Vagina (tissue), 2 donors: ENCODE data around the gene POLDIP3.

Experiments
- POLR2AphosphoS5 ChIP-seq, 2 donors: sonication (generic); formaldehyde crosslinking; IDR thresholded peaks; one replicate each; pipeline ENCODE4 v1.9.0; 2017; ENCODE audit warnings: antibody characterized with exemption in 2 of 2, mild to moderate bottlenecking in 2 of 2, low read depth in 1 of 2; ENCODE audit not compliant: insufficient read depth in 1 of 2
- TF ChIP-seq, protein P1 (sequence below), 3 experiments: fragments of 450-650 bp in 2 of 3; fragments of 200-600 bp in 1 of 3; sonication (generic) in 1 of 3; IDR thresholded peaks; one replicate each; pipeline ENCODE4 v1.5.1; 2017 to 2019; ENCODE audit warnings: antibody characterized with exemption in 3 of 3, mild to moderate bottlenecking in 2 of 3, moderate library complexity in 2 of 3

DNA sequence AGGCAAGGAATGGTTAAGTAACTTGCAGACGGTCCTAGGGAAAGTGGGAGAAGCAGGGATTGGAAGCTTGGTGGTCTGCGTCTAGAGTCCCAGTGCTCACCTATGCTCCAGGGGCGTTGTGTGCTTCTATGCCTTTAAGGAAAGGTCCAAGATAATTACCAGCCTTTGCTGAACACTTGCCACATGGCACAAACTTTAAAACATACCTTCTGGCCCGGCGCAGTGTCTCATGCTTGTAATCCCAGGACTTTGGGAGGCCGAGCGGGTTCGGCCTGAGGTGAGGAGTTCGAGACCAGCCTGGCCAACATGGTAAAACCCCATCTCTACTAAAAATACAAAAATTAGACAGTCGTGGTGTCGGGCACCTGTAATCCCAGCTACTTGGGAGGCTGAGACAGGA lies 2.3 kb downstream of the POLDIP3 start:
- TF ChIP-seq, protein P1, sequence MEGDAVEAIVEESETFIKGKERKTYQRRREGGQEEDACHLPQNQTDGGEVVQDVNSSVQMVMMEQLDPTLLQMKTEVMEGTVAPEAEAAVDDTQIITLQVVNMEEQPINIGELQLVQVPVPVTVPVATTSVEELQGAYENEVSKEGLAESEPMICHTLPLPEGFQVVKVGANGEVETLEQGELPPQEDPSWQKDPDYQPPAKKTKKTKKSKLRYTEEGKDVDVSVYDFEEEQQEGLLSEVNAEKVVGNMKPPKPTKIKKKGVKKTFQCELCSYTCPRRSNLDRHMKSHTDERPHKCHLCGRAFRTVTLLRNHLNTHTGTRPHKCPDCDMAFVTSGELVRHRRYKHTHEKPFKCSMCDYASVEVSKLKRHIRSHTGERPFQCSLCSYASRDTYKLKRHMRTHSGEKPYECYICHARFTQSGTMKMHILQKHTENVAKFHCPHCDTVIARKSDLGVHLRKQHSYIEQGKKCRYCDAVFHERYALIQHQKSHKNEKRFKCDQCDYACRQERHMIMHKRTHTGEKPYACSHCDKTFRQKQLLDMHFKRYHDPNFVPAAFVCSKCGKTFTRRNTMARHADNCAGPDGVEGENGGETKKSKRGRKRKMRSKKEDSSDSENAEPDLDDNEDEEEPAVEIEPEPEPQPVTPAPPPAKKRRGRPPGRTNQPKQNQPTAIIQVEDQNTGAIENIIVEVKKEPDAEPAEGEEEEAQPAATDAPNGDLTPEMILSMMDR (IDR thresholded peaks at IDR 0.05) = no peak
- no peak for TF ChIP-seq POLR2AphosphoS5 (IDR thresholded peaks at IDR 0.05; ENCODE audit: insufficient read depth in 1 of 2, low read depth in 1 of 2)
